CD4-positive, alpha-beta T cell treated with Interleukin-15 for 4 hours (primary cell): ENCODE measurements around the gene ADCY2.

Experiments
- DNase-seq: peaks from one replicate; pipeline ENCODE4 v3.0.0-alpha.2; 2020; ENCODE audit warnings: low spot score

Gene ADCY2

GRCh38 chr5:7844901-7845300, 449.0 kb downstream of the ADCY2 start:
- no peak for DNase-seq

- no peak for DNase-seq
These were observed 449.6 kb downstream of the ADCY2 start for GRCh38 chr5:7845557-7845956.

- no peak for DNase-seq
These were observed 450.4 kb downstream of the ADCY2 start for GRCh38 chr5:7846327-7846726.

GRCh38 chr5:7848296-7848695, 452.4 kb downstream of the ADCY2 start:
- DNase-seq: no peak

GRCh38 chr5:7849681-7850394, 453.9 kb downstream of the ADCY2 start:
- no peak for DNase-seq

GRCh38 chr5:7850395-7851239, 454.7 kb downstream of the ADCY2 start, which contains the start of gene CFAP90:
Gene CFAP90, minus strand, starts transcription at chr5:7851133. Its CDS starts 112 bp downstream, at chr5:7851021.
- no peak for DNase-seq

- DNase-seq: no peak
These were observed 455.3 kb downstream of the ADCY2 start for GRCh38 chr5:7851240-7851592.

- no peak for DNase-seq
These were observed 455.8 kb downstream of the ADCY2 start for GRCh38 chr5:7851617-7852289.

GRCh38 chr5:7852542-7852941, 456.6 kb downstream of the ADCY2 start:
- no peak for DNase-seq

GRCh38 chr5:7852988-7853387, 457.1 kb downstream of the ADCY2 start:
- DNase-seq: no peak

- no peak for DNase-seq
These were observed 459.7 kb downstream of the ADCY2 start for GRCh38 chr5:7855611-7856010.

- peak; percentile 48 for DNase-seq
These were observed 460.9 kb downstream of the ADCY2 start for GRCh38 chr5:7856855-7857254.

GRCh38 chr5:7857361-7857760, 461.4 kb downstream of the ADCY2 start:
- no peak for DNase-seq

GRCh38 chr5:7857926-7858632, 462.1 kb downstream of the ADCY2 start:
- no peak for DNase-seq

- DNase-seq: no peak
These were observed 470.3 kb downstream of the ADCY2 start for GRCh38 chr5:7866196-7866595.

GRCh38 chr5:7867260-7867659, 471.3 kb downstream of the ADCY2 start:
- no peak for DNase-seq

- no peak for DNase-seq
These were observed 472.5 kb downstream of the ADCY2 start for GRCh38 chr5:7868427-7868772.

- DNase-seq: peak; percentile 91
These were observed 473.0 kb downstream of the ADCY2 start, which contains the start of the genes FASTKD3 and MTRR for GRCh38 chr5:7868773-7869473. Gene FASTKD3, minus strand, starts transcription at chr5:7869031. Its CDS starts 948 bp downstream, at chr5:7868083. Gene MTRR, plus strand, starts transcription at chr5:7869148. Its CDS starts 1,647 bp downstream, at chr5:7870795.

GRCh38 chr5:7869474-7870136, 473.7 kb downstream of the ADCY2 start:
- no peak for DNase-seq

- DNase-seq: no peak
These were observed 475.7 kb downstream of the ADCY2 start for GRCh38 chr5:7871653-7872052.
